Measurements from ENCODE around the gene N4BP2L1.

Gene N4BP2L1

DNA sequence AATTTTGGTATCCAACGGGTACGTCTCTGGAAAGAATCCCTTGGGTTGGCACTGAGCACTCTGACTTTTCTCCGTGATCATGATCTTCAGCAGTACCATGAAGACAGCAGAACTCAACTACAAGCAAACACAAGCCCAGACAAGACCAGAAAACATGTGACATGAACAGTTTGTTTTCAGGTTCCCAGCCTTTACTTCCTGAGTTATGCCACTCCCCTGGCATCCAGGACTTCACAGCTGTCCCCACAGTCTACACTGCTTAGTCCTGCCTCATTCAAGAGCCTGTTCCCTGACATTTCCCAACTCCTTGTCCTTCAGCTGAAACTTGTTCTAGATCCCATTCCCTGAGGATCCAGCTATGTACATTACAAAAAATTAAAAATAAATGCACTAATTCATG is 4.9 kb upstream of the N4BP2L1 start:
- no peak for DNase-seq (ENCODE audit: insufficient read length, low spot score)
- no peak for FAIRE-seq

DNA sequence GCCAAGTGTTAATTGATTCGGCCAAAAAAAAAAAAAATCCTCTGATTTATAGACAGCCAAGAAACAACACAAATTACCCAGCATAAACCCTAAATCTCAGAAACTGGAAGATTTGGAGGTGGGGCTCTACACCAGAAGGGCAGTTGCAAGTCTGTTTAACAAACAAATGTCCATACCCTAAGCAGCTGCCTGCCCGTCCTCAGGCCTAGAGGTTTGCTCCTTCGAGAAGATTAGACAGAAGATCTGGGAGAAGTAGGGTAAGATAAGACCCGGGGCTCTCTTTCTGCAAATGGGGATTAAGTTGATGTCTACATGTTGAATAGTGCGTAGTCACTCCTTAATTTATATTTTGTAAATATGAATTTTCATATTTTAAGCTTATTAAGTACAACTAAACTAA is 3.4 kb upstream of the N4BP2L1 start:
- DNase-seq (ENCODE audit: insufficient read length, low spot score): no peak
- no peak for FAIRE-seq

DNA sequence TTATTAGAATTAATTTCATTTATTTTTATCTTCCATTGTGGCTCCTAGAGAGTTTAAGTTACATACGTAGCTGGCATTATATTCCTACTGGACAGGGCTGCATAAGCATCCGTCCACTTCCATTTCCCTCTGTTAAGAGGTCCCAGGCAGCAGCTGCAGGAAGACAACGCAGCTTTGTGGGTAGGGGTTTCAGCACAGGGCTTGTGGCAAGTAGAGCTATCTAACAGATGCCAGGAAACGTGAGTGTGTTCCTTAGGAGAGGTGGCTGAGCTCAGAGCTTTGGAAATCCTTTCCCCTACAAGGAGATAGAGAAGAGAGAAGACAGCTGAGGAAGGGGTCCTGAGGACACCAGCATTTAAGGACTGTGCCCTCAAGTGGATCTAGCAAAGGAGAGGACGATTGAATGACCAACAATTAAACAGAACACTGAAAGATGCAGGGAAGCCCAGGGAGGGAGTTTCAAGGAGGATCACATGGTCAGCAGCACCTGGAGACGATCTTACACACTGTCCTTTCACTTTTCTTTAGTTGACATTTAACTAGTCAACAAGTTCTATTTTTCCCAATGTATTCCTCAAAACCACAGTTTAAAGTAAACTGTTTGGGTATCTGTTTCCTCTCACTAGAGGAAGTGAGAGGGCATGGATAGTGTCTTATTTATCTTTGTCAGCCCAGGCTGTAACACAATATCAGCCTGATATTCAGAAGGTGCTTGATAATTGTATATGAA is 2.3 kb upstream of the N4BP2L1 start:
- FAIRE-seq (no peak), DNase-seq (ENCODE audit: insufficient read length, low spot score) (no peak)

GRCh38 chr13:32429433-32429909 is 1.5 kb upstream of the N4BP2L1 start:
- no peak for FAIRE-seq

GRCh38 chr13:32428581-32429432 is 877 bp upstream of the N4BP2L1 start:
- FAIRE-seq: no peak
- no peak for DNase-seq (ENCODE audit: insufficient read length, low spot score)

More at GRCh38 chr13:32429433-32429909, 1.5 kb upstream of the N4BP2L1 start:
- no peak for DNase-seq (ENCODE audit: insufficient read length, low spot score)

GRCh38 chr13:32426990-32427851 is 709 bp downstream of the N4BP2L1 start:
- FAIRE-seq (no peak), DNase-seq (ENCODE audit: insufficient read length, low spot score) (no peak)

- DNase-seq (ENCODE audit: insufficient read length, low spot score) (no peak), FAIRE-seq (no peak)
Measured at GRCh38 chr13:32426191-32426989, 1.5 kb downstream of the N4BP2L1 start.

- DNase-seq (ENCODE audit: insufficient read length, low spot score): no peak
- FAIRE-seq: no peak
Measured at GRCh38 chr13:32425158-32425557, 2.8 kb downstream of the N4BP2L1 start.

DNA sequence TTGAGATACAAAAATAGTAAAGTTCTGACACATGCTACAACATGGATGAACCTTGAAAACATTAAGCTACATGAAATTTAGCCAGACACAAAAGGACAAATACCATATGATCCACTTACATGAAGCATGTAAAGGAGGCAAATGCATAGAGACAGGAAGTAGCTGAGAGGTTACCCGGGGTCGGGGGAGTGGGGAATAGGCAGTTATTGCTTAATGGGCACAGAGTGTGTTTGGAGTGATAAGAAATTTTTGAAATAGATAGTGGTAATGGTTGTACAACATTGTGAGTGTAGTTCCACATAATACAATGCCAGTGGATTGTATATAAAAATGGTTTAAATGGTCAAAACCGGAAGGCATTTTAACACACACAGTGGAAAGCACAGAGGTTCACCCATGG is 4.3 kb downstream of the N4BP2L1 start:
- FAIRE-seq (no peak), DNase-seq (ENCODE audit: insufficient read length, low spot score) (no peak)

DNA sequence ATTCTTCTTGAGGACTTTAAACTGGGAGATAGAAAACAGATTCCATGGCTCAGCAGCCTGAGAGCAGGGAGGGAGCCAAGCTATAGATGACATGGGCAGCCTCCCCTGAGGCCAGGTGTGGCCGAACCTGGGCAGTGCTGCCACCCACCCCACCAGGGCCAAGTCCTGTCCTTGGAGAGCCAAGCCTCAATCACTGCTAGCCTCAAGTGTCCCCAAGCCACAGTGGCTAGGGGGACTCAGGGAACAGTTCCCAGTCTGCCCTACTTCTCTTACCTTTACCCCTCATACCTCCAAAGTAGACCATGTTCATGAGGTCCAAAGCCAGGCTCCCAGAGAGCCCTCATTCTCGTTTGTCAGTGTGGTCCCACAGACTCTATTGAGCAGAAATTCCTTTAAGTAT is 8.1 kb downstream of the N4BP2L1 start:
- DNase-seq (ENCODE audit: insufficient read length, low spot score) (no peak), FAIRE-seq (no peak)

DNA sequence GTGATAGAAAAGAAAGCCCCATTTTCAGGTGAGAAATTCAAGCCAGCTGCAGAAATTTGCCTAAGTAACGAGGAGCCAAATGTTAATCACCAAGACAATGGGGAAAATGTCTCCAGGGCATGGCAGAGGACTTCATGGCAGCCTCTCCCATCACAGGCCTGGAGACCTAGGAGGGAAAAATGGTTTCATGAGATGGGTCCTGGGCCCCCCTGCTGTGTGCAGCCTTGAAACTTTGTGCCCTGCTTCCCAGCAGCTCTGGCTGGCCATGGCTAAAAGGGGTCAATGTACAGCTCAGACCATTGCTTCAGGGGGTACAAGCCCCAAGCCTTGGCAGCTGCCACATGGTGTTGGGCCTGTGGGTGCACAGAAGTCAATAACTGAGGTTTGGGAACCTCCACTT is 9.9 kb downstream of the N4BP2L1 start:
- FAIRE-seq: no peak
- DNase-seq (ENCODE audit: insufficient read length, low spot score): no peak

DNA sequence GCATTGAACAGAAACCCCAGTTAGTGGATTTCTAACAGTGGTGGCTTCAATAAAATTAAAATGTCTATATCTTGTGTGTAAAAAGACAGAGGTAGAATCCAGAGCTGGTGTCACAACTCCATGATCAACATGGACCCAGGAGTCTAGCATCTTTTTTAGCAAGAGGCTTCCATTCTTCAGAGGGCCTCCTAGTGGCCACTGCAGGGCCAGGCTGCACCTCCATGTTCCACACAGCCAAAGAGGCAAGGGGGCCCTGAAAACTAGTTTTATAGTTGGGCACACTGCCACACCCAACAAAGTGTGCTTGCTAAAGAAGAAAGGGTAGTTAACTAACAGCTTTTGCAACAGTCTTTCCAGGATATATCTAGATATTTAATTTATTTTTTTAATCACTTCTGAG is 12.9 kb downstream of the N4BP2L1 start:
- FAIRE-seq: no peak
- no peak for DNase-seq (ENCODE audit: insufficient read length, low spot score)

DNA sequence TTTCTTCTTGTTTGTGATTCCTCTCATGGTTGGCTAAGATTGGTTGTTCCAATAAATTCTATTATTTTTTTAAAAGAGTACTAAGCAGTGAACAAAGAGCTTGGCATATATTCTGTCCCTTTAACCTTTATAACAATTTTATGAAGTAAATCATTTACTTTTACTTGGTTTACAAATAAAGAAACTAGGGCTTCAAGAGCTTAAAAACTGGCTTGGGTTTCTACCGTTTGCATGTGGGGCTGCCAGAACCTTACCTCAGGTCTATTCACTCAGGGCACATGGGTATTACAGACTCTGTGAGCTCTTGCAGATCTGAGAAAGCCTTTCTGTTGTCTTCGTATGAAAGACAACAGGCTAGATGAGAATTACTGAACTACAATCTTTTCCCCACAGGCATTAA is 13.3 kb downstream of the N4BP2L1 start:
- DNase-seq (ENCODE audit: insufficient read length, low spot score) (no peak), FAIRE-seq (no peak)

DNA sequence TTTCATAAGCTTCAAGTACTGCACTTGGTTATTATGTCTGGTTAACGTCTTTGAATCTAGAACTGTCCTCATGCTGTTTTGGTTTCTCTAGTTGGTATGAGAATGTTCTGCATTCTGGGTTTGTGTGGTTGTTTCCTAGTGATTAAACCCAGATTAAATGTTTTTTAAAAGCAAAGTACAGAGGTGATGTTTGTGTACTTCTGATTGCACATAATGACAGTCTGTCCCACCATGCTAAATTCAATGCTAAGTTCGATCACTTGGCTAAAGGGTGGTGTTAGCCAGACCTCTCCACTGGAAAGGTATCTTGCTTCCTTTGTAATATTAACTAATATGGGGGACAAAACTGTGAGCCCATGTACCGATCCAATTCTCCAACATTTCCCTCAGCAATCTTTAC is 14.6 kb downstream of the N4BP2L1 start:
- FAIRE-seq (no peak), DNase-seq (ENCODE audit: insufficient read length, low spot score) (no peak)

DNA sequence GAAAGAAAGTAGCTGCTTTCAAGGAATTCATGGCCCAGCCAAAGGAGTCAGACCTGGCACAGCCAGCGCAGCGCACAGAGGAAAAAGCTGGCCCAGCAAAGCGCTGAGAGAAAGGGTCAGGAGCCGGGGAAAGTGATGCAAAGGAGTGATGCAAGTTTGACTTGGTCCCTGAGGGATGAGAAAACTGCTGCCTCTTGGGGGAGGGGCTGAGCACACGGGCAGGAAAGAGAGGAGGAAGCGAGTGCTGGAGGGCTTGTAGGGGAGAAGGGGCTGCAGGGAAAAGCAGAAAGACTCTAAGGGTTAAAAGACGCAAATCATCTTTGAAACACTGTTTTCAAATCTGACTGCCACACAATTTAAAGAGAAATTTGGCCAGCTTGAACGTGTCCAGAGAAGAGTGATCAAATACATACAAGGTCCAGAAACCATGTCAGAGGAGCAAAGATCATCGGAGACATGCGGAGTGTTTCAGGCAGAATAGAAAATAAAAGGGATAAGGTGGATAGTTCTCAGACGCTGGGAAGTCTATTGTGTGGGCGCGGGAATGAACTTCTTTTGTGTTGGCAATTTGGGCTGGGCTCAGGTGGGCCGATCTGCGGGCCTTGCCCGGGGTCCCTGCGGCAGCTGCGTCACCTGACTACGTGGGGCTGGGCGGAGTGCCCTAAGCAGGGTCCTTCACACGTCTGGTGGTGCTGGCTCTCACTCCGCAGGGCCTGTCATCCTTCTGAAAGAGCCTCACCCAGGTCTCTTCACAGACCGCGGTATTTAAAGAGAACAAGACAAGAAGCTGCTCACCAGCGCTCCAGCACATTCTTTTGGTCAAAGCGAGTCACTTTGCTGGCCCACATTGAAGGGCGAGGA is 18.1 kb downstream of the N4BP2L1 start:
- DNase-seq (ENCODE audit: insufficient read length, low spot score) (no peak), FAIRE-seq (no peak)

GRCh38 chr13:32409001-32409313 is 19.0 kb downstream of the N4BP2L1 start:
- DNase-seq (ENCODE audit: insufficient read length, low spot score) (no peak), FAIRE-seq (no peak)

GRCh38 chr13:32408296-32409000 is 19.5 kb downstream of the N4BP2L1 start:
- DNase-seq (ENCODE audit: insufficient read length, low spot score): no peak

GRCh38 chr13:32407854-32408253 is 20.1 kb downstream of the N4BP2L1 start:
- FAIRE-seq: no peak
- no peak for DNase-seq (ENCODE audit: insufficient read length, low spot score)

More at GRCh38 chr13:32408296-32409000, 19.5 kb downstream of the N4BP2L1 start:
- FAIRE-seq: no peak

DNA sequence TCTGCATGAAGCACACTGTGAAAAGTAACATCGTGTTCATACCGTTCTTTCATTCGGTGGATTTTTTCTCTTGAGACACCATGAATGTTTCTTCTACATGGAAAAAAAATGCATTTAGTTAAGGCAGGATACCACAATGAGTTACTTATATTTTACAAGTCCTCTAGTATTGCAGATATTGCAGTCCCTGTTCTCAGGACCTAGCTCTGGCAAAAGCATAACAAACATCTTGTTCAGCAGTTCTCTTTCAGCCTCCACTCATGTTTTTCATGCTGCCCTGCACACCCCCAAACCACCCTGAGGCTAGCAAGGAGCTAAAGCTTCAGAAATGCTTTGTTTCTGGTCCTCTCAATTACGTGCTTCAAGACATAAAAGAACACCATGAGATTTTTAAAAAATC is 24.8 kb downstream of the N4BP2L1 start:
- DNase-seq (ENCODE audit: insufficient read length, low spot score) (no peak), FAIRE-seq (no peak)
